GM12878 (cell line): ENCODE results near the gene ATP2C1. TPM values are rescaled to one million over a fixed set of nuclear protein-coding genes. Genes with fewer than 3 reads are reported as not detected.

ENCODE experiments used
- ATAC-seq: fragments of 200-7000 bp; cut with Tn5 transposase; 3 replicates; pipeline ENCODE4 v1.9.1; 2020; ENCODE audit warnings: mild to moderate bottlenecking, moderate library complexity
- BruUV-seq: library from RNA; stranded (reverse); fragments of 400-500 nt; replicated peaks from 2 replicates; lab custom pipeline; 2021; lab: Mats Ljungman, UMichigan
- CTCF ChIA-PET: fragments of 300-600 bp; sonication (Branson Sonifier 250); formaldehyde crosslinking; extraction: SDS; loops from one replicate; lab custom pipeline; 2021; ENCODE audit warnings: inconsistent platforms; lab: Yijun Ruan, JAX
- POLR2A ChIA-PET: fragments of 350-600 bp; formaldehyde crosslinking; extraction: SDS; loops from one replicate; lab custom pipeline; 2021; ENCODE audit warnings: inconsistent platforms; lab: Charles Lee
- RAD21 ChIA-PET: fragments of 300-600 bp; sonication (Branson Sonifier 250); formaldehyde crosslinking; loops from one replicate; lab custom pipeline; 2023; ENCODE audit warnings: antibody characterized with exemption; ENCODE audit not compliant: unreplicated experiment; lab: Charles Lee
- SMC1A ChIA-PET: fragments of 300-600 bp; sonication (Branson Sonifier 250); formaldehyde crosslinking; loops from one replicate; lab custom pipeline; 2023; ENCODE audit not compliant: unreplicated experiment, uncharacterized antibody; lab: Charles Lee
- DNase-seq: peaks from one replicate; pipeline ENCODE4 v3.0.0-alpha.2; 2011; ENCODE audit warnings: low read depth, low spot score
- FAIRE-seq: peaks from 3 replicates; lab custom pipeline; 2011; peaks lifted over from hg19 to GRCh38; lab: Jason Lieb, UNC
- H2AFZ ChIP-seq: 2 replicates; pipeline ENCODE4 v1.6.0; 2011; ENCODE audit warnings: low read depth, low read length, control low read depth; ENCODE audit not compliant: control insufficient read depth
- H3K27ac ChIP-seq: 2 replicates; pipeline ENCODE4 v1.5.1; 2011; ENCODE audit warnings: control low read depth; ENCODE audit not compliant: control insufficient read depth, insufficient read depth
- H3K27me3 ChIP-seq, 2 experiments: replicated peaks in 1 of 2; 2 replicates each; pipeline versions ENCODE4 v1.6.0 to v1.6.1; 2011; ENCODE audit warnings: low read length in 1 of 2; ENCODE audit not compliant: control insufficient read depth in 2 of 2, insufficient read depth in 2 of 2
- H3K36me3 ChIP-seq, 2 experiments: 2 replicates each; pipeline ENCODE4 v1.5.1; 2011; ENCODE audit warnings: low read length in 1 of 2; ENCODE audit not compliant: control insufficient read depth in 2 of 2, insufficient read depth in 2 of 2
- H3K4me1 ChIP-seq: 2 replicates; pipeline ENCODE4 v1.6.1; 2011; ENCODE audit warnings: mild to moderate bottlenecking, low read length, moderate library complexity, mixed read lengths; ENCODE audit not compliant: control insufficient read depth, insufficient read depth
- H3K4me2 ChIP-seq: 2 replicates; pipeline ENCODE4 v1.6.0; 2011; ENCODE audit warnings: control low read depth; ENCODE audit not compliant: control insufficient read depth, insufficient read depth
- H3K4me3 ChIP-seq: fragments of 200-600 bp; sonication (generic); 2 replicates; pipeline ENCODE4 v1.5.1; 2016
- H3K79me2 ChIP-seq: 2 replicates; pipeline ENCODE4 v1.6.0; 2011; ENCODE audit warnings: low read length; ENCODE audit not compliant: control insufficient read depth, insufficient read depth
- H3K9ac ChIP-seq: 2 replicates; pipeline ENCODE4 v1.8.0; 2011; ENCODE audit warnings: low read length, control low read depth, mixed read lengths; ENCODE audit not compliant: control insufficient read depth, insufficient read depth
- H3K9me3 ChIP-seq: replicated peaks from 3 replicates; pipeline ENCODE4 v1.5.1; 2011; ENCODE audit warnings: mild to moderate bottlenecking, low read length; ENCODE audit not compliant: control insufficient read depth, insufficient read depth
- H4K20me1 ChIP-seq: 2 replicates; pipeline ENCODE4 v1.6.0; 2011; ENCODE audit not compliant: control insufficient read depth, insufficient read depth
- ASH2L ChIP-seq: fragments of 300-600, 200-600 bp; sonication (generic); IDR thresholded peaks from 2 replicates; pipeline ENCODE4 v1.6.1; 2017; ENCODE audit warnings: low read depth, mild to moderate bottlenecking, borderline replicate concordance
- BACH1 ChIP-seq: fragments of 450-650 bp; IDR thresholded peaks from 2 replicates; pipeline ENCODE4 v1.6.1; 2017; ENCODE audit warnings: mild to moderate bottlenecking, borderline replicate concordance
- E2F8 ChIP-seq: fragments of 450-650 bp; IDR thresholded peaks from 2 replicates; pipeline ENCODE4 v1.6.1; 2018; ENCODE audit warnings: mild to moderate bottlenecking, low read depth, moderate library complexity; ENCODE audit not compliant: partially characterized antibody
- EP300 ChIP-seq, 2 experiments: fragments of 150-350 bp in 1 of 2; IDR thresholded peaks; 2 replicates each; pipeline ENCODE4 v1.6.1; 2011 to 2012; ENCODE audit warnings: low read depth in 2 of 2, low read length in 2 of 2, borderline replicate concordance in 1 of 2, improper control_type of control experiment in 1 of 2, inconsistent platforms in 1 of 2; ENCODE audit not compliant: control insufficient read depth in 1 of 2
- GATAD2B ChIP-seq: fragments of 450-650 bp; conservative IDR thresholded peaks from 2 replicates; pipeline ENCODE4 v1.6.1; 2017; ENCODE audit warnings: low read depth, mild to moderate bottlenecking, moderate library complexity
- LARP7 ChIP-seq: fragments of 450-650 bp; IDR thresholded peaks from 2 replicates; pipeline ENCODE4 v1.6.1; 2017; ENCODE audit warnings: mild to moderate bottlenecking
- NFIC ChIP-seq: IDR thresholded peaks from 2 replicates; pipeline ENCODE4 v1.6.1; 2012; ENCODE audit warnings: low read depth, mild to moderate bottlenecking, inconsistent platforms, low read length, moderate library complexity
- RAD21 ChIP-seq: IDR thresholded peaks from 2 replicates; pipeline ENCODE4 v1.6.1; 2011; ENCODE audit warnings: mild to moderate bottlenecking, low read depth, low read length, moderate library complexity; ENCODE audit not compliant: insufficient read depth
- RBBP5 ChIP-seq: fragments of 200-600 bp; sonication (generic); conservative IDR thresholded peaks from 2 replicates; pipeline ENCODE4 v1.6.1; 2016
- RCOR1 ChIP-seq: conservative IDR thresholded peaks from 2 replicates; pipeline ENCODE4 v1.6.1; 2012; ENCODE audit warnings: low read depth, low read length, improper control_type of control experiment
- SKIL ChIP-seq: fragments of 450-650 bp; IDR thresholded peaks from 2 replicates; pipeline ENCODE4 v1.6.1; 2017; ENCODE audit warnings: mild to moderate bottlenecking, low read depth, inconsistent platforms; ENCODE audit not compliant: poor library complexity, severe bottlenecking
- SRF ChIP-seq, 2 experiments: IDR thresholded peaks; 2 replicates each; pipeline ENCODE4 v1.6.1; 2011; ENCODE audit warnings: low read depth in 2 of 2, low read length in 2 of 2, mild to moderate bottlenecking in 1 of 2, moderate library complexity in 1 of 2
- WRNIP1 ChIP-seq: IDR thresholded peaks from 2 replicates; pipeline ENCODE4 v1.6.1; 2011; ENCODE audit warnings: low read depth, low read length, improper control_type of control experiment, borderline replicate concordance
- ZBTB33 ChIP-seq: fragments of 450-650 bp; IDR thresholded peaks from 2 replicates; pipeline ENCODE4 v1.6.1; 2017; ENCODE audit warnings: mild to moderate bottlenecking
- WGBS: methylation state at CpG from one replicate; pipeline ENCODE4 v1.1.6; 2016; ENCODE audit warnings: low lambda C conversion rate; ENCODE audit not compliant: insufficient replicate concordance, insufficient coverage; ENCODE audit errors: missing lambda C conversion rate; 5-methylcytosine and 5-hydroxymethylcytosine counted together
- in situ Hi-C: fragments of 300-500 bp; cut with MboI; formaldehyde crosslinking; loops from 9 replicates; pipeline ENCODE4 v1.14.3; 2018; ENCODE audit warnings: mixed read lengths
- intact Hi-C: fragments of 100-400 bp; cut with micrococcal nuclease; formaldehyde crosslinking; loops from one replicate; pipeline ENCODE4 v1.14.2; 2022; ENCODE audit not compliant: unreplicated experiment
- polyA plus RNA-seq, 11 experiments: library from polyadenylated mRNA; depleted of rRNA in 4 of 11; unstranded in 6 of 11; stranded (reverse) in 5 of 11; fragments of >200 nt; fragmentation: Nextera tagmentation in 4 of 11; fragmentation: Illumina TruSeq in 1 of 11; extraction: Ambion mirVana in 4 of 11; extraction: Trizol in 1 of 11; gene quantifications; 1 replicate in 1 of 11; 2 replicates in 10 of 11; pipeline versions ENCODE4 v1.2.1 to v1.2.3, GENCODE V29; 2011 to 2016; ENCODE audit warnings: inconsistent platforms in 2 of 11, missing spikeins in 2 of 11, low read depth in 1 of 11
- total RNA-seq, 4 experiments: library from RNA; depleted of rRNA in 3 of 4; stranded (reverse); fragments of >200 nt in 3 of 4; fragmentation: Illumina TruSeq in 1 of 4; extraction: Trizol in 1 of 4; gene quantifications; 2 replicates each; pipeline versions ENCODE4 v1.2.1 to v1.2.3, GENCODE V29; 2013 to 2021
- TF ChIP-seq, protein P1 (sequence below): IDR thresholded peaks from 2 replicates; pipeline ENCODE4 v1.6.1; 2011; ENCODE audit warnings: borderline replicate concordance, low read depth, mild to moderate bottlenecking, moderate library complexity, mixed read lengths, low read length; ENCODE audit not compliant: insufficient read depth; ENCODE audit errors: extremely low read length

ATP2C1 gene
- total and polyA plus RNA-seq, 10 of the 15 experiments (the other 5 are each of a cell fraction or from before 2014, with no cell fraction given): 20.6 to 116 (median 55.1) TPM

GRCh38 chr3:130933801-130934345 lies 40.0 kb downstream of the ATP2C1 start:
- ATAC-seq (no peak), FAIRE-seq (peak; percentile 23), DNase-seq (no peak)
- in situ Hi-C loops: no loop called here
- no TSS peak for BruUV-seq
- H3K4me1 ChIP-seq: no peaks in the 10 kb centered on the region
- intact Hi-C loops: no loop called here
- CTCF ChIA-PET: interaction anchor here (0.7 to 1.2 kb wide), 3 partner anchors 13 to 379 kb away, joined by 3 to 10 read pairs (median 3); no protein-coding TSS in a partner anchor
- no peak overlapping the region for H2AFZ ChIP-seq
- no peak overlapping the region for H3K4me3 ChIP-seq
- H3K9me3 ChIP-seq: no peaks in the 10 kb centered on the region
- SMC1A ChIA-PET: interaction anchor here (0.6 to 2.4 kb wide), 5 partner anchors 12 to 39 kb away, joined by 3 to 10 read pairs (median 8); partner anchors contain the start of gene ATP2C1
- H3K27me3 ChIP-seq: no peaks in the 10 kb centered on the region
- 96% methylated on average over 1 of the region's 1 CpG for WGBS
- no peaks in the 10 kb centered on the region for H4K20me1 ChIP-seq
- POLR2A ChIA-PET: no interaction called here
- peaks cover 0 to 11% of the 10 kb centered on the region in 2 experiments; a peak in 2 of 4 replicates for H3K36me3 ChIP-seq
- no peak overlapping the region for H3K9ac ChIP-seq
- RAD21 ChIA-PET: interaction anchor here (0.8 to 1.6 kb wide), 2 partner anchors 15 to 77 kb away, joined by 3 to 4 read pairs; no protein-coding TSS in a partner anchor
- peaks cover 6% of the 10 kb centered on the region for H3K79me2 ChIP-seq
- no peak overlapping the region for H3K27ac ChIP-seq
- no peak overlapping the region for H3K4me2 ChIP-seq
- TF ChIP-seq GATAD2B (no peak), NFIC (no peak), SRF (IDR thresholded peaks at IDR 0.05; ENCODE audit: low read depth in 2 of 2, low read length in 2 of 2) (no peak), ZBTB33 (no peak), RBBP5 (no peak), WRNIP1 (no peak), EP300 (IDR thresholded peaks at IDR 0.05; ENCODE audit: borderline replicate concordance in 1 of 2, control insufficient read depth in 1 of 2, low read depth in 2 of 2, low read length in 2 of 2) (no peak), RAD21 (no peak), SKIL (no peak), RCOR1 (no peak), LARP7 (no peak), E2F8 (no peak), BACH1 (no peak), ASH2L (no peak)
- TF ChIP-seq, protein P1, sequence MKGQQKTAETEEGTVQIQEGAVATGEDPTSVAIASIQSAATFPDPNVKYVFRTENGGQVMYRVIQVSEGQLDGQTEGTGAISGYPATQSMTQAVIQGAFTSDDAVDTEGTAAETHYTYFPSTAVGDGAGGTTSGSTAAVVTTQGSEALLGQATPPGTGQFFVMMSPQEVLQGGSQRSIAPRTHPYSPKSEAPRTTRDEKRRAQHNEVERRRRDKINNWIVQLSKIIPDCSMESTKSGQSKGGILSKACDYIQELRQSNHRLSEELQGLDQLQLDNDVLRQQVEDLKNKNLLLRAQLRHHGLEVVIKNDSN: no peak
